PC-9 (cell line): ENCODE data around the gene MSI2. TPM values are rescaled to one million over a fixed set of nuclear protein-coding genes. Genes with fewer than 3 reads are reported as not detected.

Experiments used
- BruUV-seq: library from RNA; stranded (reverse); fragments of 400-500 nt; replicated peaks from 2 replicates; lab custom pipeline; 2021; lab: Mats Ljungman, UMichigan
- CTCF ChIA-PET: fragments of 300-600 bp; sonication (Branson Sonifier 250); formaldehyde crosslinking; loops from one replicate; lab custom pipeline; 2022; ENCODE audit warnings: antibody characterized with exemption; lab: Charles Lee
- POLR2A ChIA-PET: fragments of 300-600 bp; sonication (Branson Sonifier 250); formaldehyde crosslinking; loops from one replicate; lab custom pipeline; 2022; ENCODE audit warnings: antibody characterized with exemption; ENCODE audit not compliant: unreplicated experiment; lab: Charles Lee
- DNase-seq, 2 experiments: peaks; one replicate each; pipeline versions ENCODE4 v3.0.0 to v3.0.0-alpha.2; 2015 to 2022; ENCODE audit warnings: mixed read lengths in 1 of 2
- H2AFZ ChIP-seq: fragments of 200-600 bp; sonication (generic); 2 replicates; pipeline ENCODE4 v1.8.1; 2017; ENCODE audit warnings: antibody characterized with exemption
- H3F3A ChIP-seq: fragments of 200-600 bp; sonication (generic); 2 replicates; pipeline ENCODE4 v1.8.1; 2017; ENCODE audit warnings: antibody characterized with exemption, mild to moderate bottlenecking, low read depth; ENCODE audit not compliant: insufficient read depth
- H3K27ac ChIP-seq: fragments of 200-600 bp; sonication (generic); 2 replicates; pipeline ENCODE4 v1.6.1; 2016; ENCODE audit warnings: mixed run types
- H3K27me3 ChIP-seq: fragments of 200-600 bp; sonication (generic); 2 replicates; pipeline ENCODE4 v1.6.1; 2016; ENCODE audit warnings: low read depth, mixed run types; ENCODE audit not compliant: insufficient read depth
- H3K36me3 ChIP-seq: fragments of 200-600 bp; sonication (generic); 2 replicates; pipeline ENCODE4 v1.6.1; 2016; ENCODE audit warnings: low read depth, mixed run types
- H3K4me1 ChIP-seq: fragments of 200-600 bp; sonication (generic); replicated peaks from 2 replicates; pipeline ENCODE4 v1.6.1; 2016; ENCODE audit warnings: mixed run types; ENCODE audit not compliant: insufficient read depth
- H3K4me2 ChIP-seq: fragments of 200-600 bp; sonication (generic); 2 replicates; pipeline ENCODE4 v1.6.1; 2017; ENCODE audit warnings: mixed run types
- H3K4me3 ChIP-seq: fragments of 200-600 bp; sonication (generic); 2 replicates; pipeline ENCODE4 v1.6.1; 2016; ENCODE audit warnings: mixed run types
- H3K79me2 ChIP-seq: fragments of 200-600 bp; sonication (generic); 2 replicates; pipeline ENCODE4 v1.6.1; 2017; ENCODE audit warnings: low read depth, mixed run types
- H3K9me2 ChIP-seq: fragments of 200-600 bp; sonication (generic); 2 replicates; pipeline ENCODE4 v1.8.1; 2017; ENCODE audit warnings: mild to moderate bottlenecking; ENCODE audit not compliant: insufficient read depth
- H3K9me3 ChIP-seq: fragments of 200-600 bp; sonication (generic); 2 replicates; pipeline ENCODE4 v1.8.1; 2016; ENCODE audit warnings: low read depth; ENCODE audit not compliant: insufficient read depth
- H4K20me1 ChIP-seq: fragments of 200-600 bp; sonication (generic); 2 replicates; pipeline ENCODE4 v1.8.1; 2017; ENCODE audit not compliant: insufficient read depth
- EZH2 ChIP-seq: fragments of 200-600 bp; sonication (generic); IDR thresholded peaks from 2 replicates; pipeline ENCODE4 v1.8.0; 2017; ENCODE audit warnings: antibody characterized with exemption, low read depth
- intact Hi-C: fragments of 100-400 bp; cut with micrococcal nuclease; formaldehyde crosslinking; loops from one replicate; pipeline ENCODE4 v1.10.0; 2022; ENCODE audit not compliant: unreplicated experiment
- total RNA-seq: library from RNA; stranded (reverse); gene quantifications from 2 replicates; pipeline ENCODE4 v1.2.3, GENCODE V29; 2021
- TF ChIP-seq, protein P1 (sequence below): fragments of 200-600 bp; sonication (generic); conservative IDR thresholded peaks from 2 replicates; pipeline ENCODE4 v1.6.1; 2017; ENCODE audit warnings: mixed run types, antibody characterized with exemption, mild to moderate bottlenecking, moderate library complexity

The MSI2 gene
- total RNA-seq, 1 experiment from 2014 or later, result 15.7 TPM

- POLR2A ChIA-PET, result no interaction called here
- Histone ChIP-seq H3K79me2 (no peaks in the 10 kb centered on the region), H3K9me2 (no peaks in the 10 kb centered on the region), H2AFZ (no peak overlapping the region), H3K27ac (no peak overlapping the region), H3K4me2 (no peak overlapping the region), H3K9me3 (no peaks in the 10 kb centered on the region), H3K36me3 (no peaks in the 10 kb centered on the region), H3F3A (no peaks in the 10 kb centered on the region), H4K20me1 (peaks cover 5% of the 10 kb centered on the region), H3K27me3 (peaks cover 25% of the 10 kb centered on the region), H3K4me3 (no peak overlapping the region), H3K4me1 (no peaks in the 10 kb centered on the region)
- CTCF ChIA-PET, result no interaction called here
- BruUV-seq, result no TSS peak
- TF ChIP-seq, protein P1, sequence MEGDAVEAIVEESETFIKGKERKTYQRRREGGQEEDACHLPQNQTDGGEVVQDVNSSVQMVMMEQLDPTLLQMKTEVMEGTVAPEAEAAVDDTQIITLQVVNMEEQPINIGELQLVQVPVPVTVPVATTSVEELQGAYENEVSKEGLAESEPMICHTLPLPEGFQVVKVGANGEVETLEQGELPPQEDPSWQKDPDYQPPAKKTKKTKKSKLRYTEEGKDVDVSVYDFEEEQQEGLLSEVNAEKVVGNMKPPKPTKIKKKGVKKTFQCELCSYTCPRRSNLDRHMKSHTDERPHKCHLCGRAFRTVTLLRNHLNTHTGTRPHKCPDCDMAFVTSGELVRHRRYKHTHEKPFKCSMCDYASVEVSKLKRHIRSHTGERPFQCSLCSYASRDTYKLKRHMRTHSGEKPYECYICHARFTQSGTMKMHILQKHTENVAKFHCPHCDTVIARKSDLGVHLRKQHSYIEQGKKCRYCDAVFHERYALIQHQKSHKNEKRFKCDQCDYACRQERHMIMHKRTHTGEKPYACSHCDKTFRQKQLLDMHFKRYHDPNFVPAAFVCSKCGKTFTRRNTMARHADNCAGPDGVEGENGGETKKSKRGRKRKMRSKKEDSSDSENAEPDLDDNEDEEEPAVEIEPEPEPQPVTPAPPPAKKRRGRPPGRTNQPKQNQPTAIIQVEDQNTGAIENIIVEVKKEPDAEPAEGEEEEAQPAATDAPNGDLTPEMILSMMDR, result no peak
- no peak for TF ChIP-seq EZH2
- no peak for DNase-seq
- intact Hi-C loops, result no loop called here
Measured at GRCh38 chr17:57266902-57267311, 10.6 kb downstream of the MSI2 start.

- Histone ChIP-seq H3K9me3 (no peaks in the 10 kb centered on the region), H3F3A (no peaks in the 10 kb centered on the region), H2AFZ (no peak overlapping the region), H3K79me2 (no peaks in the 10 kb centered on the region), H3K4me2 (no peak overlapping the region), H3K27me3 (peaks cover 26% of the 10 kb centered on the region), H3K27ac (no peak overlapping the region), H4K20me1 (peaks cover 5% of the 10 kb centered on the region), H3K36me3 (no peaks in the 10 kb centered on the region), H3K4me3 (no peak overlapping the region), H3K9me2 (no peaks in the 10 kb centered on the region), H3K4me1 (no peaks in the 10 kb centered on the region)
- ChIA-PET CTCF (no interaction called here), POLR2A (no interaction called here)
- no peak for TF ChIP-seq EZH2
- TF ChIP-seq, protein P1, result no peak
- BruUV-seq, result no TSS peak
- no peak for DNase-seq
- intact Hi-C loops, result no loop called here
Measured at GRCh38 chr17:57268181-57268580, 11.9 kb downstream of the MSI2 start.

DNA sequence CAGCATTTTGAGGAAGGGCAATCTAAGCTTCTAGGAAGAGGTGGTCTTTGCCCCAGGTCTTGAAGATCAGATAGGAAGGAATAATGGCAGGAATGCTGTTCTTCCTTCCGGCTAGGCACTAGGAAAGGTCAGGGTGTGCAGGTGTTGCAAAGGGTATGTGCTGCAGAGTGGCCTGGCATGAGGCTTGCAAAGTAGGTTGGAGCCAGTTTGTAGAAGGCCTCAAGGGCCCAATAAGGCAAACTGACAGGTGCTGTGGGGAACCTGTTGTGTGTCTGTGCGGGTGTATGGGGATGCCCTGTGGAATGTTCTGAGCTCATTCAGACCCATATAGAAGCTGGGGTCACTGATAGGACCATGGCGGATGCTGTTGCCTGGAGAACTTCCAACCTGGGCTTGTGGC, 12.7 kb downstream of the MSI2 start:
- no peak for DNase-seq
- no TSS peak for BruUV-seq
- no peaks in the 10 kb centered on the region for H3K9me3 ChIP-seq
- H2AFZ ChIP-seq, result no peak overlapping the region
- TF ChIP-seq, protein P1, result no peak
- TF ChIP-seq EZH2, result no peak
- peaks cover 5% of the 10 kb centered on the region for H4K20me1 ChIP-seq
- H3K27ac ChIP-seq, result no peak overlapping the region
- no peaks in the 10 kb centered on the region for H3F3A ChIP-seq
- no peak overlapping the region for H3K4me2 ChIP-seq
- H3K36me3 ChIP-seq, result no peaks in the 10 kb centered on the region
- intact Hi-C loops, result no loop called here
- H3K9me2 ChIP-seq, result no peaks in the 10 kb centered on the region
- POLR2A ChIA-PET, result no interaction called here
- no peak overlapping the region for H3K4me3 ChIP-seq
- no peaks in the 10 kb centered on the region for H3K4me1 ChIP-seq
- peaks cover 26% of the 10 kb centered on the region for H3K27me3 ChIP-seq
- no peaks in the 10 kb centered on the region for H3K79me2 ChIP-seq
- CTCF ChIA-PET, result no interaction called here
